ENCODE results near the gene WDR7. TPM values are rescaled to one million over a fixed set of nuclear protein-coding genes. Genes with fewer than 3 reads are reported as not detected.

Gene WDR7
- total RNA-seq, 1 experiment from 2014 or later, result 11.5 TPM

GRCh38 chr18:56982766-56983165 is 331.6 kb downstream of the WDR7 start:
- BruUV-seq (replicated peaks), result no TSS peak
- ChIA-PET POLR2A (no interaction called here), CTCF (no interaction called here), RAD21 (ENCODE audit: low non-redundant PET in 1 of 2, low total read pairs in 2 of 2, uncharacterized antibody in 2 of 2, unreplicated experiment in 2 of 2) (no interaction called here)
- Histone ChIP-seq H4K20me1 (ENCODE audit: insufficient read depth) (no peaks in the 10 kb centered on the region), H3K36me3 (ENCODE audit: control insufficient read depth in 1 of 2, insufficient read depth in 2 of 2, low read length in 2 of 2) (no peaks in the 10 kb centered on the region), H3K9me2 (ENCODE audit: insufficient read depth) (no peaks in the 10 kb centered on the region), H2AFZ (ENCODE audit: low read depth, low read length, poor library complexity, severe bottlenecking) (no peak overlapping the region), H3K27ac (ENCODE audit: low read depth, low read length) (no peak overlapping the region), H3K4me2 (ENCODE audit: low read length) (no peak overlapping the region), H3K4me3 (replicated peaks in 1 of 2; ENCODE audit: low read depth in 1 of 2, low read length in 2 of 2) (no peak overlapping the region), H3K4me1 (ENCODE audit: control insufficient read depth in 1 of 2, insufficient read depth in 2 of 2, low read length in 2 of 2) (no peaks in the 10 kb centered on the region), H3K9me3 (ENCODE audit: control insufficient read depth in 1 of 2, insufficient read depth in 1 of 2, low read depth in 1 of 2, low read length in 2 of 2) (no peaks in the 10 kb centered on the region), H3K27me3 (ENCODE audit: insufficient read depth, low read length) (no peaks in the 10 kb centered on the region), H3K79me2 (ENCODE audit: insufficient read depth, low read length) (no peaks in the 10 kb centered on the region), H3K9ac (ENCODE audit: low read length) (no peak overlapping the region)
- intact Hi-C loops (cut with micrococcal nuclease), result no loop called here
- no peak for ATAC-seq
- DNase-seq (ENCODE audit: low read depth, low spot score), result no peak
- TF ChIP-seq JUND (IDR thresholded peaks at IDR 0.05), result no peak
- no peak for TF ChIP-seq MAX (IDR thresholded peaks at IDR 0.05)
- TF ChIP-seq POLR2A (IDR thresholded peaks at IDR 0.05; ENCODE audit: borderline replicate concordance, extremely low read depth, insufficient read depth, insufficient read length), result no peak
- TF ChIP-seq EZH2phosphoT487 (IDR thresholded peaks at IDR 0.05; ENCODE audit: borderline replicate concordance), result no peak
- no peak for TF ChIP-seq SIN3A (IDR thresholded peaks at IDR 0.05; ENCODE audit: low read depth)
- TF ChIP-seq SP1 (IDR thresholded peaks at IDR 0.05; ENCODE audit: low read depth), result no peak
- no peak for TF ChIP-seq YY1 (IDR thresholded peaks at IDR 0.05; ENCODE audit: extremely low read depth, insufficient replicate concordance, low read depth, low read length)
- no peak for TF ChIP-seq FOSL1 (IDR thresholded peaks at IDR 0.05; ENCODE audit: low read depth)
- TF ChIP-seq ATF3 (IDR thresholded peaks at IDR 0.05), result no peak
- no peak for TF ChIP-seq POLR2AphosphoS5 (IDR thresholded peaks at IDR 0.05; ENCODE audit: low read depth, low read length)
- no peak for TF ChIP-seq EGR1 (IDR thresholded peaks at IDR 0.05; ENCODE audit: low read depth)
- no peak for TF ChIP-seq RAD21 (IDR thresholded peaks at IDR 0.05; ENCODE audit: low read depth)
- no peak for TF ChIP-seq ELF1 (IDR thresholded peaks at IDR 0.05; ENCODE audit: borderline replicate concordance, low read depth)
- no peak for TF ChIP-seq SRF (IDR thresholded peaks at IDR 0.05; ENCODE audit: low read depth)
- no peak for TF ChIP-seq CTCF (IDR thresholded peaks at IDR 0.05 in 2 of 3, conservative IDR thresholded peaks at IDR 0.05 in 1 of 3; ENCODE audit: borderline replicate concordance in 1 of 3, insufficient read depth in 1 of 3, low read depth in 2 of 3, low read length in 2 of 3)
- no peak for TF ChIP-seq ZBTB33 (IDR thresholded peaks at IDR 0.05; ENCODE audit: extremely low read depth, insufficient replicate concordance, low read length)
- no peak for TF ChIP-seq CBX3 (IDR thresholded peaks at IDR 0.05; ENCODE audit: low read depth)
- TF ChIP-seq ZFX (IDR thresholded peaks at IDR 0.05), result no peak
- TF ChIP-seq ZNF274 (IDR thresholded peaks at IDR 0.05; ENCODE audit: low read depth, low read length), result no peak
- no peak for TF ChIP-seq REST (IDR thresholded peaks at IDR 0.05; ENCODE audit: low read depth)
